Measurements from ENCODE around the gene TFF2. TPM values are rescaled to one million over a fixed set of nuclear protein-coding genes. Genes with fewer than 3 reads are reported as not detected.

TFF2 gene
- total RNA-seq, 1 donor from 2014 or later: not detected

DNA sequence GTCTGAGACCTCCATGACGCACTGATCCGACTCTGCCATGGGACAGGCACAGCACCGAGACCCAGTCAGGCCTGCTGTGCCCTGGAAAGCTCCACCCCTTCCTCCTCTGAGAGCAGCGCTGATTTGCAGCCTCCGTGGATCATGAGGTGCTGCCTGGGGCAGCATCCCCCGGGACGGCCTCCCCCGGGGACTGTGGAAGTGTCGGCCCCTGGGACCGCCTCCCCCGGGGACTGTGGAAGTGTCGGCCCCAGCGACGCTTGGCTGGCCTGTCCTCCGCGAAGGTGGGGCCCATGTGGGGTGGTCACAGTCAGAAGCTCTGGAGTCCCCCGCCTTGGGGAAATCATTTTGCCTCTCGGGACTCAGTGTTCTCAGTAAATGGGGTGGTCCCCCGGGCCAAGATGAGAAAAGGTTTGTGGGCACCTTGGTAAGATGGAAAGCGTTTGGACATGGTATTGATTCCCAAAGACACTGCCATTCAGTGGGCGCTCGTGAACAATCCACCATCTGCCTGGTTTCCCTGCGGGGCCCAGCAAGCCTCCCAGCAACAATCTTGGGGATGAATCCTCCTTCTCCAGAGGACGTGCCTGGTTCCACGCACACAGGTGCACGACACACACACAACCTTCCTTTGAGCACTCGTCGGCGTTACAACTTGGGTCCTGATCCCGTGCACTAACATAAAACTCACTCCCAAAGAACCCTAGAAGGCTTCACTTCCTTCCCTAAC is 3.0 kb downstream of the TFF2 start:
- intact Hi-C loops (cut with micrococcal nuclease): no loop called here

DNA sequence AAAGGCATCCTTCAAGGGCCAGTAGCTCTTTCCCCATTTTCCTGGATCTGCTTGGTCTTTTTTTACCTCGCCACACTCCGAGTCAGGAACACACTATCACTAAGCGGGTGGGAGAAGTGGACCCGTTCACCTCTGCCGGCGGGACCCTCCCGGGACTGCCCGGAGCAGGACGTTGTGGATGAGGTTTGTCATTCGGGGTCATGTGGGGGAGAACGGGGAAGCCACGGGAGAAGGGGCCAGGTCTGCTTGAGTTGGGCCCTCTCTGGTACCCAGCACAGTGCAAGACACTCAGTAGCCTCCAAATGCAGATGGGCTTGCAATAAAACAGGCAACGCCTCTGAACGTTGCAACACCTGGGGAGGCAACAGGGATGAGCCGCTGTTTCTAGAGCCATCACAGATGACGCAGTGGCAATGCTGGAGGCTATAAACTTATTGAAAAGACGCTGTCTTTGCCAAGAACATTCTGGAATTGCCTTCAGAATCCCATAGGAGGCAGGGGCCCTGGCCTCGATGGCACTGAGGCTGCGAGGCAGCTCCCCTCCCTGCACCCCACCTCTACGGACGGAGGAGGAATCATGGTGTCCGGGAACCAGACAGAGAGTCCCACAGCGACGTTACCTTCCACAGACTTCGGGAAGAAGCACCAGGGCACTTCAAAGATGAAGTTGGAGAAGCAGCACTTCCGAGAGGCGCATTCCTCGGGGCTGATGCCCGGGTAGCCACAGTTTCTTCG is 3.8 kb downstream of the TFF2 start:
- intact Hi-C loops (cut with micrococcal nuclease): no loop called here

- intact Hi-C loops (cut with micrococcal nuclease): no loop called here
Measured at GRCh38 chr21:42346441-42346840, 4.4 kb downstream of the TFF2 start.

DNA sequence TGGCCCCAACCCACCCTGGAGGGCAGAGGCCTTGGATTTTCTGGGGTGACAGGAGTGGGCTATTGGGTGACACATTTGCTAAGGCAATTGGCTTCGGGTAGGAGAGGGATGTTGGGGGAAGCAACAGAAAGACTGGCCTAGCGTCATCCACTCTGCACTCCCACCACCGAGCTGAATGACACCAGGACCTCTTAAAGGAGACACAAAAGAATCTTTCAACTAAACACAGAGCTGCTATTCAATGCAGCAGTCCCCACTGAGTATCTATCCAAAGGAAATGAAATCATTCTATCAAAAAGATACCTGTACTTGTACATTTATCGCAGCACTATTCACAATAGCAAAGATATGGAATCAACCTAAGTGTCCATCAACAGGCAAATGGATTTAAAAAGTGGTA is 6.2 kb downstream of the TFF2 start:
- intact Hi-C loops (cut with micrococcal nuclease): no loop called here

DNA sequence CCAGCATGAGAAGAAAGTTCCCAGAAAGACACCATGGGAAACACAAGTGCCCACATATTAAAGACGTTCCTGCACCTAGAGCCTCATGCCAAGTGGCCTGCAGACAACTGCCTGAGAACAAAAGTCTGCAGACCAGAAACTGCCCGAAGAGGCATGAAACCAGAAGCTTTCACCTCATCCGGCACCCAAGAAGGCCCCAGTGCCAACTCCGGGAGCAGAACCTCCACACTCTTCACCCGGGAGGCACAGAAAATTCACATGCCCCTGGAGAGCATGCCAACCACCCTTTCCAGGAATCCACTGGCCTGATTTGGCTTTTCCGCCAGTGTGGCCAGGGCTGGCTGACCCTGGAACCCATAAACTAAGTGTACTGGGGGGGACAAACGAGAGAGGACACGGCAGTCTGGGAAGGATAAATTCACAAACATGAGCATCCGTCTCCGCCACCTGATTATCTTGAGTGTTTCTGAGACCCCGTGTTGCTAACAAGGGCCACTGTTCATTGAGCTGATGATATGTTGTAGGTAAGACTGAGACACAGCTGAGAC is 6.8 kb downstream of the TFF2 start:
- intact Hi-C loops (cut with micrococcal nuclease): no loop called here

- intact Hi-C loops (cut with micrococcal nuclease): no loop called here
Measured at GRCh38 chr21:42343556-42343955, 7.2 kb downstream of the TFF2 start.

DNA sequence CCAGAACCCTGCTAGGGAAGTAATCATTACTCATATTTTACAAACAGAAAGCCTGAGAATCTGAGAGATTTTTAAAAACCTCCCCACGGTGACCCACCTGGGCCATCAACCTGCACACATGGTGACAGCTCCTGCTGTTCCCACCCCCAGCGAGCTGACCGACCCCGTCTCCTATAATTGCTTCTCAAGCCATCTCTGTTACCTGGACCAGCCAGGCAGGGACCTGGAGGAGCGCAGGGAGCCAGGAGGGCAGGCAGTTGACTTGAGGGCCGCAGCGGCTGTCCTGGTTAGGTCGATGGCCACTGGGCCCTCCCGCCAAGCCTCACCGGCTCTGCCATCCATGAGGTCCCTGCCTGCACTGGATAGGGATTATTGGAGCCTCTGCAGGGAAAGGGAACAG is 7.7 kb downstream of the TFF2 start:
- intact Hi-C loops (cut with micrococcal nuclease): no loop called here

- intact Hi-C loops (cut with micrococcal nuclease): no loop called here
Measured at GRCh38 chr21:42341776-42342542, 8.8 kb downstream of the TFF2 start.

DNA sequence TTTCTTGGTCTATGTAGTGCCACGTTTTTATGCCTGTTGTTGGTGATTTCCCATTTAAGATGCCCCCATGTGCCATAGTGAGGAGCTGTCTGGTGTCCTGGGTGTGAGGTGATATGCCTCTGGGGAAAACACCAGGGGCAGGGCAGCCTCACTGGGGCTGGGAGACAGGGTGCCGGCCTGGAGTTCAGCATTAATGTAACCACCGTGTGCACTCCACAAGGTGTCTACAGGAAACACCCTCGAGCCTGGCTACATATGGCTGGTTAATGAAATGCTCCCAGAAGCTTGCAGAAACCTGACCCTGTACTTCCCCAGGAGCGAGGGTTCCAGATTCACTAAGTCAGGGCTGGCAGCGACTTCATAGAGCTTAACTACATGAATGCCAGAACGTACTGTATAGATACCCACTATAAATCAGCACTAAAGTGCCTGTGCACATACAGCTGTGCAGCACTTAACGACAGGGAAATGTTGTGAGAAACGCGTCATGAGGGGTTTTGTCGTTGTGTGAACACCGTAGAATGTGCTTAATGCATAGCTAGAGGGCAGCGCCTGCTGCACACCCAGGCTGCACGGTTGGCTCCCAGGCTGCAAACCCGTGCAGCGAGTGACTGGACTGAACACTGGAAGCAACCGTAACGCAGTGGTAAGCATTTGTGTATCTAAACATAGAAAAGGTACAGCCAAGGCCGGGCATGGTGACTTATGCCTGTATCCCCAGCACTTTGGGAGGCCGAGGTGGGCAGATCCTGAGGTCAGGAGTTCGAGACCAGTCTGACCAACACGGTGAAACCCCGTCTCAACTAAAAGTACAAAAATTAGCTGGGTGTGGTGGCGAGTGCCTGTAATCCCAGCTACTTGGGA is 10.4 kb downstream of the TFF2 start:
- intact Hi-C loops (cut with micrococcal nuclease): no loop called here

DNA sequence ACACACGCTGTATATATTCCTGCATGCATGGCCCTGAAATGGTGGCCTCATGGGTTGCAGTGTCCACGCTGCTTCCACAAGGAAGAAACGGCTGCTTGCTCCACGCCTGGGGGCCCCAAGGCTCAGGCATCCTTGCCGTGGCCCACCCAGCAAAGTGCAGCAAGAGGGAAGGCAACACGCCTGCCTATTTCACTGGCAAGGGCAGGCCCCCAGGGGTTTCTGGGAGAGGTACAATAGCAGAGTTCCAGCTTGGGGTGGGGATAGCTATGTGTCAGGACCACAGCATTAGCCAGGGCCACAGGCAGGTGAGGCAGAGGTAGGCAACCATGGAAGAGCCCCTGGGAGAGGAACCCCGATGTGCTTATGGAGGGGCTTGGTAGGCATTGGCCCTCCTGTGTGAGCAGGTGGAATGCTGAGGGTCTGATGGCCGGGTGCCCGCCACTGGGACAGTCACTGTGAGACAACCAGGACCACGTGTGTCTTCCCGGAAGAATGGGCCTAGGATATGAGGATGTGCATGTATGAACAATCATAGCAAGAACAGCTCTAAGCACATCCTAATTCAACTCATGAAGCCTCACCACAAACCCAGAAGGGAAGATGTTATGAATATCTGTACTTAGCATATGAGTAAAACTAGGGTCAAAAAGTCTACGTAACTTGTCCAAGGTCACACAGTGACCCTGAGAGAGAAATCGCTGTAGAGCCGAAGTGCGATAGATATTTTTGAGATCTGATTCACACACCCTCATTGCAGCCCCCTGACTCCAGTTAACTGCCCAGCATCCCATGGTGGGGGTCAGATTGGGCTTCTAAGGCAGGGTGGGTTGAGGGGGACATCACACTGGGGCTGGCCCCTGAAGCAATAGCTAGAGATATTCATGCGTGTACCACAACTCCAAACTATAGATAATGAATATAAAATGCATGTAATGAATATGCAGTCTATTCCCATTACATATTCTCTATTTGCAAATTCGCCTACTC is 11.8 kb downstream of the TFF2 start:
- intact Hi-C loops (cut with micrococcal nuclease): loop anchor here (1.0 to 2.0 kb wide), 6 partner anchors 21 to 194 kb away; no protein-coding TSS in a partner anchor

- intact Hi-C loops (cut with micrococcal nuclease): loop anchor here (1.0 to 2.0 kb wide), 6 partner anchors 22 to 193 kb away; no protein-coding TSS in a partner anchor
Measured at GRCh38 chr21:42337830-42338728, 12.7 kb downstream of the TFF2 start.

GRCh38 chr21:42337276-42337675 is 13.5 kb downstream of the TFF2 start:
- intact Hi-C loops (cut with micrococcal nuclease): no loop called here

GRCh38 chr21:42336054-42336453 is 14.7 kb downstream of the TFF2 start:
- intact Hi-C loops (cut with micrococcal nuclease): no loop called here

DNA sequence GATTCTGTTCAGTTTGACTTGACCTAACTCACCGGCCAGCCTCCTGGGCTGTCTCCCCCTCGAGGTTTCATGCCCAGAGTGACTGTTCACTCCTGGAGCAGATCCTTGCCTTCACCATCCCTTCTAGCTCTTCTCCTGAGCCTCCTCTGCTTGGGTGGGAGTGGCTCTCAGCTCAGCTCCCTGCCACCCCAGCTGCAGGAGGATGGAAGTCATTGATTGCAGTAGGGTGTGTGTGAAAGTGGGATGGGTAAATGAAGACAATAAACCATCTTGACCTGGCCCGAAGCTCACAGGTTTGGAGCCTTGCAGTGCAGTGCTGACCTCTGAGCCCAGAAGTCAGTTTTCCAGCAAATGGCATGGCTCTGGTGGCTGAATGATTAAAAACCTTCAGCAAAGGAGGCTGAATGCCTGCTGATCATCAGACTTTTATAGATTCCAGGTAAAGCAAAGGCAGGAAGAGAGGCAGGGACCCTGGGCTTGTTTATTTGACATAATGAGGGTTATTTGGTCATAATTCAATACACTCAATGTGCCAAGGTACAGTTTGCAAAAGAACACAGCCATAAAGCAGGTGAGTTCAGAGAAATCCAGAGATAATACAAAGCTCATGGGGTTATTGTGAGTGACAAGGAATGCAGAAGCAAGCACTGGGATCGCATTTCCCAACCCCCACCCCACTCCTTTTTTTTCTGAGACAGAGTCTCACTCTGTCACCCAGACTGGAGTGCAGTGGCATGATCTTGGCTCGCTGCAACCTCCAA is 18.1 kb downstream of the TFF2 start:
- intact Hi-C loops (cut with micrococcal nuclease): no loop called here

- intact Hi-C loops (cut with micrococcal nuclease): no loop called here
Measured at GRCh38 chr21:42331660-42332059, 19.1 kb downstream of the TFF2 start.

DNA sequence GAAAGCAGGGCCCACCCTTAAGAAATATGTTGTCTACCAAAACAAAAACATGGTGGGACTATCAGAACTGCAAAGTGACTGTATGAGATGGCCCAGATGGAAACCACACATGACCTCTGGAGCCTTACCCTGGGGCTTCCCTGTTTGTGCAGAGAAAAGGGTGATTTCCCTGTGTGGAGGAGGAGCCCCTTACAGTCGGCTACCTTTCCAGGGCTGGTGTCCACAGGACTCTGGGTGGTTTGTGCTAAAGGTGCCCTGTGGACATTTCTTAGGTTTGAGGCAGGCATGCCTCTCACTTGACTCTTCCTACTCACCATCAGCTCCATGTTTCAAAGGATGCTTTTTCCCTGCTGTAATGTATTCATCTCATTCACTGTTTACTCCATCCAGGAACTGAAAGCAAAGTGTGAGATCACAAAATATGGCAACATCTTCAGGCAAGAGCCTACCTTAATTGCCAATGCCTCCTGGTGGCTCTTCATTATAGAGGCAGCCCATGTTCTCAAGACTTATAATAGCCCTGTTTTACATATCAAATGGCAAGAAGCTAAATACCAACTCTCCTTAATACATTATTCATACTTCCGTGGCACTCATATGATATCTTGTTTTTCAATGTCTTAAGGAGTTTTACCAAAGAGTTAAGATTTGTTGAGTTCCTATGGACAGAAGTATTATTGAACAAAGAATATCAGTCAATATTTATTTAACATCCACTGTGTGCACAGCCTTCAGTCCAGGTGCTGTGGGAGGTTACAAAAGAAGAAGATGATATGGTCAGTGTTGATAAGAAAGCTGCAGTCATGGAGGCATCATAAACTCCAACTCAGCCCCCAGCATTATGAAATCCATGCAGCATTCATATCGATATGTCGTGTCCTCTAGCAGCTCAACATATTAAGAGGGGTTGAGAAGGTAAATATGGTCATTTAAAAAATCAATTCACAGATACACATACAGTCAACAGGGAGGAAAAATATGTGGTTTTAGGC is 20.1 kb downstream of the TFF2 start:
- intact Hi-C loops (cut with micrococcal nuclease): no loop called here

DNA sequence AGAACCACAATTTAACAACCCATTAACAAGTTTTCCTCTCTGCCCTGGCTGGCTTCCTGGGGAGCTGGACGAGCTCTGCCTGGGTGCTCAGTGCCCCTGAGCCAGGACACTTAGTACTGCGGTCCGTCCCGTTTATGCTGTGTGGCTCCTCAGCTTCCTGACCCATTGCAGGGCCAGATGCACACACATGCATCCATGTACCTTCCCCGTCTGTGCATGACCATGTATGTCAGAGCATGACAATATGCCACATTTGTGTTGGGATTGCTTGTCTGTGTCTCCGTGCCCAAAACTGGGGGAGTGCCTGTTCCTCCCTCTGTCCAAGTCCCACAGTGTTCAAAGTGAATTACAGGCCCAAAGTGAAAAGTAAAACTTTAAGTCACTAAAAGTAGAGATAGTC is 25.9 kb downstream of the TFF2 start:
- intact Hi-C loops (cut with micrococcal nuclease): no loop called here
